ENCODE measurements around the gene PTPN6. TPM values are rescaled to one million over a fixed set of nuclear protein-coding genes. Genes with fewer than 3 reads are reported as not detected.

PTPN6 gene
- total and polyA plus RNA-seq, 2 of the 13 experiments (the other 11 are each of a cell fraction or from before 2014, with no cell fraction given): 10.5 to 10.6 TPM

DNA sequence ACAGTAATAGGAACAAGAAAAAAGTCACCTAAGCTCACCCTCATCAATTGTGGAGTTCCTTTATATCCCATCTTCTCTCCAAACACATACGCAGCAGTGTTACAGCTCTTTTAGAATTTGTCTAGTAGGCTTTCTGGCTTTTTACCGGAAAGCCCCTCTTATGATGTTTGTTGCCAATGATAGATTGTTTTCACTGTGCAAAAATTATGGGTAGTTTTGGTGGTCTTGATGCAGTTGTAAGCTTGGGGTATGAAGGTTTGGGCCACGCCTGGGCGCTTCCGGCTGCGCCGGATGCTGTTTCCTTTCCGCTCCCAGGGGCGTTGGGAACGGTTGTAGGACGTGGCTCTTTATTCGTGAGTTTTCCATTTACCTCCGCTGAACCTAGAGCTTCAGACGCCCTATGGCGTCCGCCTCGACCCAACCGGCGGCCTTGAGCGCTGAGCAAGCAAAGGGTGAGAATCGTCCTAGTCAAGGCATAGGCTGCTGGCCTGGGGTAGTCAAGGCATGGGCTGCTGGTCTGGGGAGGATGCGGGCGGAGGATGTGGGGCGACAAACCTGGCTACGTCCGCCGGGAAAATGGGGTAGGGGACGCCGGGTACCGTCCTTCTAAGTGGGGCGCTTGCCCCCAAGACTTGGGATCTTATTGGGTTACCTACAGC is 7.3 kb upstream of the PTPN6 start, which contains the start of the genes C12orf57 and RNU7-1 (continued):
- TF ChIP-seq KIAA2018 (CRISPR knock-in tag; IDR thresholded peaks at IDR 0.05; ENCODE audit: borderline replicate concordance) (no peak), MED8 (CRISPR knock-in tag; IDR thresholded peaks at IDR 0.05; ENCODE audit: insufficient replicate concordance) (peak; percentile 100), SOX6 (IDR thresholded peaks at IDR 0.05) (no peak), SOX6 (CRISPR knock-in tag; IDR thresholded peaks at IDR 0.05) (peak; percentile 60), BCL6 (CRISPR knock-in tag; IDR thresholded peaks at IDR 0.05) (peak; percentile 77), ZSCAN21 (CRISPR knock-in tag; IDR thresholded peaks at IDR 0.05; ENCODE audit: borderline replicate concordance) (no peak), RFXANK (CRISPR knock-in tag; IDR thresholded peaks at IDR 0.05) (peak; percentile 87; the same call in 1 of the 2 replicates), ZNF772 (CRISPR knock-in tag; IDR thresholded peaks at IDR 0.05) (no peak), KLF9 (CRISPR knock-in tag; IDR thresholded peaks at IDR 0.05; ENCODE audit: low read depth) (peak; percentile 98), CCAR2 (optimal IDR thresholded peaks at IDR 0.05; ENCODE audit: low read depth, low read length) (no peak), MIXL1 (CRISPR knock-in tag; IDR thresholded peaks at IDR 0.05) (peak; percentile 84), ZNF850 (CRISPR knock-in tag; conservative IDR thresholded peaks at IDR 0.05) (no peak), MAZ (IDR thresholded peaks at IDR 0.05; ENCODE audit: borderline replicate concordance, low read depth, low read length) (no peak), MAZ (CRISPR knock-in tag; IDR thresholded peaks at IDR 0.05; ENCODE audit: low read depth) (no peak; the same call in 1 of the 2 replicates), ZNF138 (CRISPR knock-in tag; IDR thresholded peaks at IDR 0.05; ENCODE audit: low read depth) (no peak; the same call in 1 of the 2 replicates), TEAD3 (CRISPR knock-in tag; optimal IDR thresholded peaks at IDR 0.05; ENCODE audit: borderline replicate concordance) (peak; percentile 27), HNRNPK (IDR thresholded peaks at IDR 0.05; ENCODE audit: low read depth, low read length, poor library complexity, severe bottlenecking) (no peak), ZNF83 (CRISPR knock-in tag; IDR thresholded peaks at IDR 0.05; ENCODE audit: borderline replicate concordance) (no peak), YY1 (IDR thresholded peaks at IDR 0.05; ENCODE audit: insufficient read depth, insufficient replicate concordance, low read depth, low read length) (peak; percentile 47), KAT2B (IDR thresholded peaks at IDR 0.05; ENCODE audit: borderline replicate concordance, low read depth, low read length) (no peak), PHF8 (CRISPR knock-in tag; IDR thresholded peaks at IDR 0.05) (peak; percentile 79), ZFP90 (CRISPR knock-in tag; IDR thresholded peaks at IDR 0.05; ENCODE audit: borderline replicate concordance) (no peak)
- TF ChIP-seq, protein P1, sequence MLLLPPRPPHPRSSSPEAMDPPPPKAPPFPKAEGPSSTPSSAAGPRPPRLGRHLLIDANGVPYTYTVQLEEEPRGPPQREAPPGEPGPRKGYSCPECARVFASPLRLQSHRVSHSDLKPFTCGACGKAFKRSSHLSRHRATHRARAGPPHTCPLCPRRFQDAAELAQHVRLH (CRISPR knock-in tag; IDR thresholded peaks at IDR 0.05; ENCODE audit: borderline replicate concordance, low read depth): 0 out of 2 replicates have a peak, but pooled peaks have one; percentile 45
